Calu3 (cell line): ENCODE measurements around the gene STAC3. TPM values are rescaled to one million over a fixed set of nuclear protein-coding genes. Genes with fewer than 3 reads are reported as not detected.

Source experiments
- BruUV-seq: library from RNA; stranded (reverse); fragments of 400-500 nt; replicated peaks from 2 replicates; lab custom pipeline; 2021; lab: Mats Ljungman, UMichigan
- CTCF ChIA-PET: fragments of 300-600 bp; sonication (Branson Sonifier 250); formaldehyde crosslinking; loops from one replicate; lab custom pipeline; 2022; ENCODE audit warnings: antibody characterized with exemption; lab: Charles Lee
- DNase-seq: peaks from one replicate; pipeline ENCODE4 v3.0.0; 2022
- H3K27ac Mint-ChIP-seq: one replicate; pipeline ENCODE4 v1.8.0; 2022; ENCODE audit warnings: mixed read lengths; ENCODE audit not compliant: unreplicated experiment
- H3K27me3 Mint-ChIP-seq: one replicate; pipeline ENCODE4 v1.8.0; 2022; ENCODE audit warnings: mixed read lengths; ENCODE audit not compliant: unreplicated experiment
- H3K36me3 Mint-ChIP-seq: one replicate; pipeline ENCODE4 v1.8.0; 2022; ENCODE audit warnings: mild to moderate bottlenecking, moderate library complexity, mixed read lengths; ENCODE audit not compliant: insufficient read depth, unreplicated experiment
- H3K4me1 Mint-ChIP-seq: one replicate; pipeline ENCODE4 v1.8.0; 2022; ENCODE audit warnings: mild to moderate bottlenecking, low read depth, mixed read lengths; ENCODE audit not compliant: unreplicated experiment
- H3K4me3 Mint-ChIP-seq: one replicate; pipeline ENCODE4 v1.8.0; 2022; ENCODE audit warnings: mild to moderate bottlenecking, low read depth, moderate library complexity, mixed read lengths; ENCODE audit not compliant: unreplicated experiment
- H3K9me3 Mint-ChIP-seq: one replicate; pipeline ENCODE4 v1.8.0; 2022; ENCODE audit warnings: low read depth, mixed read lengths; ENCODE audit not compliant: unreplicated experiment
- intact Hi-C: fragments of 100-400 bp; cut with micrococcal nuclease; formaldehyde crosslinking; loops from one replicate; pipeline ENCODE4 v1.10.0; 2022; ENCODE audit not compliant: unreplicated experiment
- total RNA-seq: library from RNA; stranded (reverse); gene quantifications from 2 replicates; pipeline ENCODE4 v1.2.3, GENCODE V29; 2022
- TF ChIP-seq, protein P1 (sequence below): fragments of 200-600 bp; IDR thresholded peaks from one replicate; pipeline ENCODE4 v1.8.0; 2022; ENCODE audit warnings: antibody characterized with exemption; ENCODE audit not compliant: unreplicated experiment

The STAC3 gene
- total RNA-seq, 1 experiment from 2014 or later = 5.0 TPM

DNA sequence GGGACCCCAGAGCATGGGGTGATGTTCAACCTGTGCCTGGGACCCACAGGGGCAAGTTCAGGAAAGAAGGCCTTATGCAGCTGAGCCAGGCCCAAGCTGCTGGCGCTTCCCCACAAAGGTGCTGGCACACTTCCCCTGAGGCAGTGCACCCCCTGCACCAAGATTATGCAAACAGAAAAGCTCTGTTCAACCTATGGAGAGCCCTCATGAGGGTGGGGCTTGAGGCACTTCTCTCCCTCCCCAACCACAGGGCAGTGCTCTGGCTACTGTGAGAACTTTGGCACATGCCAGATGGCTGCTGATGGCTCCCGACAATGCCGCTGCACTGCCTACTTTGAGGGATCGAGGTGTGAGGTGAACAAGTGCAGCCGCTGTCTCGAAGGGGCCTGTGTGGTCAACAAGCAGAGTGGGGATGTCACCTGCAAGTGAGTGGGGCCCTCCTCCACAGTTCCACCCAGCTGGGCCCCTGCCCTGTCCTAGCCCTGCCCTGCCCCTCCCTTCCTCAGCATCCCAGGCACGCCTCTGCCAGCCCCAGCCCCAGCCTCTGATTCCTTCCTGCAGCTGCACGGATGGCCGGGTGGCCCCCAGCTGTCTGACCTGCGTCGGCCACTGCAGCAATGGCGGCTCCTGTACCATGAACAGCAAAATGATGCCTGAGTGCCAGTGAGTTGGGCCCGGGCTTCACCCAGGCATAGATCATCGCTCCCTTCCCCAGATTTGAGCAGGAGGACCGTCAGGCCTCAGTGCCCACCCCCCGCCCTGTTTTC is 39.9 kb downstream of the STAC3 start:
- Mint-ChIP-seq H3K36me3 (no peaks in the 10 kb centered on the region), H3K27ac (no peak overlapping the region), H3K27me3 (peaks cover 20% of the 10 kb centered on the region), H3K4me3 (no peak overlapping the region), H3K9me3 (no peaks in the 10 kb centered on the region), H3K4me1 (peaks cover 30% of the 10 kb centered on the region)
- no TSS peak for BruUV-seq
- intact Hi-C loops = loop anchor here (5.0 kb wide), 1 partner anchor 246 kb away; the partner anchor contains the start of genes GLI1 and INHBE
- no peak for DNase-seq
- TF ChIP-seq, protein P1, sequence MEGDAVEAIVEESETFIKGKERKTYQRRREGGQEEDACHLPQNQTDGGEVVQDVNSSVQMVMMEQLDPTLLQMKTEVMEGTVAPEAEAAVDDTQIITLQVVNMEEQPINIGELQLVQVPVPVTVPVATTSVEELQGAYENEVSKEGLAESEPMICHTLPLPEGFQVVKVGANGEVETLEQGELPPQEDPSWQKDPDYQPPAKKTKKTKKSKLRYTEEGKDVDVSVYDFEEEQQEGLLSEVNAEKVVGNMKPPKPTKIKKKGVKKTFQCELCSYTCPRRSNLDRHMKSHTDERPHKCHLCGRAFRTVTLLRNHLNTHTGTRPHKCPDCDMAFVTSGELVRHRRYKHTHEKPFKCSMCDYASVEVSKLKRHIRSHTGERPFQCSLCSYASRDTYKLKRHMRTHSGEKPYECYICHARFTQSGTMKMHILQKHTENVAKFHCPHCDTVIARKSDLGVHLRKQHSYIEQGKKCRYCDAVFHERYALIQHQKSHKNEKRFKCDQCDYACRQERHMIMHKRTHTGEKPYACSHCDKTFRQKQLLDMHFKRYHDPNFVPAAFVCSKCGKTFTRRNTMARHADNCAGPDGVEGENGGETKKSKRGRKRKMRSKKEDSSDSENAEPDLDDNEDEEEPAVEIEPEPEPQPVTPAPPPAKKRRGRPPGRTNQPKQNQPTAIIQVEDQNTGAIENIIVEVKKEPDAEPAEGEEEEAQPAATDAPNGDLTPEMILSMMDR = no peak
- CTCF ChIA-PET = no interaction called here

- Mint-ChIP-seq H3K9me3 (no peaks in the 10 kb centered on the region), H3K36me3 (no peaks in the 10 kb centered on the region), H3K27me3 (peaks cover 14% of the 10 kb centered on the region), H3K27ac (no peak overlapping the region), H3K4me3 (no peak overlapping the region), H3K4me1 (peaks cover 24% of the 10 kb centered on the region)
- no TSS peak for BruUV-seq
- TF ChIP-seq, protein P1 = no peak
- intact Hi-C loops = loop anchor here (5.0 kb wide), 1 partner anchor 247 kb away; the partner anchor contains the start of genes GLI1 and INHBE
- no peak for DNase-seq
- CTCF ChIA-PET = no interaction called here
Measured at GRCh38 chr12:57210461-57210860, 40.5 kb downstream of the STAC3 start.

GRCh38 chr12:57209916-57210315 is 41.1 kb downstream of the STAC3 start:
- Mint-ChIP-seq H3K27me3 (peaks cover 9% of the 10 kb centered on the region), H3K27ac (no peak overlapping the region), H3K4me1 (peaks cover 19% of the 10 kb centered on the region), H3K9me3 (no peaks in the 10 kb centered on the region), H3K36me3 (no peaks in the 10 kb centered on the region), H3K4me3 (no peak overlapping the region)
- TF ChIP-seq, protein P1 = no peak
- intact Hi-C loops = loop anchor here (5.0 kb wide), 1 partner anchor 247 kb away; the partner anchor contains the start of genes GLI1 and INHBE
- no peak for DNase-seq
- no TSS peak for BruUV-seq
- CTCF ChIA-PET = no interaction called here

GRCh38 chr12:57208631-57209282 is 42.2 kb downstream of the STAC3 start:
- intact Hi-C loops = no loop called here
- no peak overlapping the region for H3K27ac Mint-ChIP-seq
- H3K9me3 Mint-ChIP-seq = no peaks in the 10 kb centered on the region
- DNase-seq = no peak
- H3K36me3 Mint-ChIP-seq = no peaks in the 10 kb centered on the region
- CTCF ChIA-PET = no interaction called here
- peaks cover 7% of the 10 kb centered on the region for H3K4me1 Mint-ChIP-seq
- no peaks in the 10 kb centered on the region for H3K27me3 Mint-ChIP-seq
- no TSS peak for BruUV-seq
- TF ChIP-seq, protein P1 = no peak
- no peak overlapping the region for H3K4me3 Mint-ChIP-seq
